IMR-90 (cell line): Measurements from ENCODE around the gene SNAPC4. TPM values are rescaled to one million over a fixed set of nuclear protein-coding genes. Genes with fewer than 3 reads are reported as not detected.

Experiments
- ATAC-seq: fragments of 200-7000 bp; cut with Tn5 transposase; 2 replicates; pipeline ENCODE4 v1.9.1; 2020; ENCODE audit warnings: low read depth, mild to moderate bottlenecking, moderate library complexity
- BruUV-seq: library from RNA; stranded (reverse); fragments of 400-500 nt; replicated peaks from 2 replicates; lab custom pipeline; 2021; lab: Mats Ljungman, UMichigan
- CTCF ChIA-PET: fragments of 300-600 bp; formaldehyde crosslinking; extraction: SDS; loops from one replicate; lab custom pipeline; 2021; ENCODE audit warnings: antibody characterized with exemption; lab: Yijun Ruan, JAX
- POLR2A ChIA-PET: fragments of 300-600 bp; sonication (Branson Sonifier 250); formaldehyde crosslinking; loops from one replicate; lab custom pipeline; 2022; ENCODE audit warnings: antibody characterized with exemption; ENCODE audit not compliant: unreplicated experiment; lab: Charles Lee
- DNase-seq: peaks from one replicate; pipeline ENCODE4 v3.0.0; 2013
- H2AFZ ChIP-seq: replicated peaks from 2 replicates; pipeline ENCODE3; 2013; ENCODE audit warnings: low read length, mild to moderate bottlenecking; ENCODE audit not compliant: poor library complexity
- H2AK5ac ChIP-seq: 2 replicates; pipeline ENCODE4 v1.6.1; 2013; ENCODE audit warnings: low read depth, low read length, inconsistent platforms
- H2AK9ac ChIP-seq: replicated peaks from 2 replicates; pipeline ENCODE3; 2013; ENCODE audit warnings: mild to moderate bottlenecking, low read depth, low read length, moderate library complexity; ENCODE audit not compliant: poor library complexity
- H2BK120ac ChIP-seq: 2 replicates; pipeline ENCODE4 v1.6.1; 2013; ENCODE audit warnings: low read depth, low read length, inconsistent platforms
- H2BK15ac ChIP-seq: 3 replicates; pipeline ENCODE4 v1.6.1; 2013; ENCODE audit warnings: low read depth, low read length, inconsistent platforms
- H2BK20ac ChIP-seq: 2 replicates; pipeline ENCODE4 v1.6.1; 2013; ENCODE audit warnings: low read depth, mild to moderate bottlenecking, inconsistent platforms, low read length, moderate library complexity
- H2BK5ac ChIP-seq: 2 replicates; pipeline ENCODE4 v1.6.1; 2013; ENCODE audit warnings: mild to moderate bottlenecking, low read depth, low read length, inconsistent platforms; ENCODE audit not compliant: poor library complexity, severe bottlenecking
- H3K14ac ChIP-seq: replicated peaks from 2 replicates; pipeline ENCODE4 v1.6.1; 2013; ENCODE audit warnings: low read depth, low read length, inconsistent platforms
- H3K18ac ChIP-seq: 2 replicates; pipeline ENCODE4 v1.6.1; 2013; ENCODE audit warnings: low read depth, low read length, control low read depth
- H3K23ac ChIP-seq: 2 replicates; pipeline ENCODE4 v1.6.1; 2013; ENCODE audit warnings: low read depth, low read length, inconsistent platforms
- H3K27ac ChIP-seq: 2 replicates; pipeline ENCODE4 v1.5.1; 2013; ENCODE audit warnings: mild to moderate bottlenecking, control low read depth, low read length; ENCODE audit not compliant: insufficient read depth
- H3K27me3 ChIP-seq: 2 replicates; pipeline ENCODE4 v1.6.1; 2013; ENCODE audit warnings: low read length; ENCODE audit not compliant: control insufficient read depth, insufficient read depth
- H3K36me3 ChIP-seq: 2 replicates; pipeline ENCODE4 v1.6.1; 2013; ENCODE audit warnings: low read length, mixed read lengths; ENCODE audit not compliant: control insufficient read depth, insufficient read depth
- H3K4ac ChIP-seq: 2 replicates; pipeline ENCODE4 v1.6.1; 2013; ENCODE audit warnings: low read depth, low read length, inconsistent platforms
- H3K4me1 ChIP-seq: 2 replicates; pipeline ENCODE4 v1.6.1; 2013; ENCODE audit warnings: low read length, mixed read lengths; ENCODE audit not compliant: control insufficient read depth, insufficient read depth
- H3K4me2 ChIP-seq: 2 replicates; pipeline ENCODE4 v1.6.1; 2013; ENCODE audit warnings: low read depth, mild to moderate bottlenecking, control low read depth, low read length, moderate library complexity
- H3K4me3 ChIP-seq: 2 replicates; pipeline ENCODE4 v1.5.1; 2013; ENCODE audit warnings: low read depth, mild to moderate bottlenecking, control low read depth, low read length, moderate library complexity; ENCODE audit not compliant: insufficient read depth
- H3K56ac ChIP-seq: 2 replicates; pipeline ENCODE4 v1.6.1; 2013; ENCODE audit warnings: low read length, inconsistent platforms; ENCODE audit not compliant: insufficient read depth; ENCODE audit errors: extremely low read depth
- H3K79me1 ChIP-seq, 2 experiments: 2 replicates each; pipeline ENCODE4 v1.6.1; 2013; ENCODE audit warnings: low read length in 2 of 2, inconsistent platforms in 1 of 2, low read depth in 1 of 2
- H3K9ac ChIP-seq: 2 replicates; pipeline ENCODE4 v1.6.1; 2013; ENCODE audit warnings: low read depth, low read length, control low read depth
- H3K9me1 ChIP-seq: 2 replicates; pipeline ENCODE4 v1.6.1; 2013; ENCODE audit warnings: low read length, inconsistent platforms; ENCODE audit not compliant: insufficient read depth
- H3K9me3 ChIP-seq: 2 replicates; pipeline ENCODE4 v1.6.1; 2013; ENCODE audit warnings: low read length; ENCODE audit not compliant: control insufficient read depth, insufficient read depth
- H4K20me1 ChIP-seq: 2 replicates; pipeline ENCODE4 v1.6.1; 2013; ENCODE audit warnings: low read length, inconsistent platforms; ENCODE audit not compliant: insufficient read depth
- H4K5ac ChIP-seq: 2 replicates; pipeline ENCODE4 v1.6.1; 2013; ENCODE audit warnings: mild to moderate bottlenecking, low read depth, low read length, control low read depth
- H4K8ac ChIP-seq, 2 experiments: 2 replicates each; pipeline ENCODE4 v1.6.1; 2013; ENCODE audit warnings: low read depth in 2 of 2, low read length in 2 of 2, control low read depth in 1 of 2, inconsistent platforms in 1 of 2
- H4K91ac ChIP-seq: 2 replicates; pipeline ENCODE4 v1.6.1; 2013; ENCODE audit warnings: low read depth, low read length, inconsistent platforms; ENCODE audit not compliant: insufficient read depth
- BHLHE40 ChIP-seq: fragments of 150-350 bp; IDR thresholded peaks from 2 replicates; pipeline ENCODE4 v1.6.1; 2016; ENCODE audit warnings: mild to moderate bottlenecking, low read depth, low read length
- CEBPB ChIP-seq: IDR thresholded peaks from 2 replicates; pipeline ENCODE4 v1.6.1; 2012; ENCODE audit warnings: low read depth, low read length, improper control_type of control experiment
- CHD1 ChIP-seq: IDR thresholded peaks from 2 replicates; pipeline ENCODE4 v1.6.1; 2012; ENCODE audit warnings: low read depth, low read length, improper control_type of control experiment
- CTCF ChIP-seq: conservative IDR thresholded peaks from 2 replicates; pipeline ENCODE4 v1.5.1; 2012; ENCODE audit warnings: mild to moderate bottlenecking, low read depth, low read length, improper control_type of control experiment
- ELK1 ChIP-seq: fragments of 150-350 bp; IDR thresholded peaks from 2 replicates; pipeline ENCODE4 v1.6.1; 2016; ENCODE audit warnings: low read depth, mild to moderate bottlenecking, low read length, moderate library complexity, borderline replicate concordance
- FOS ChIP-seq: fragments of 150-350 bp; IDR thresholded peaks from 2 replicates; pipeline ENCODE4 v1.6.1; 2016; ENCODE audit warnings: low read depth, low read length
- MAFK ChIP-seq: IDR thresholded peaks from 2 replicates; pipeline ENCODE4 v1.6.1; 2012; ENCODE audit warnings: low read depth, low read length, improper control_type of control experiment
- MXI1 ChIP-seq: IDR thresholded peaks from 2 replicates; pipeline ENCODE4 v1.6.1; 2012; ENCODE audit warnings: low read depth, mild to moderate bottlenecking, low read length, moderate library complexity, borderline replicate concordance
- POLR2A ChIP-seq: IDR thresholded peaks from 2 replicates; pipeline ENCODE4 v1.6.1; 2012; ENCODE audit warnings: mild to moderate bottlenecking, low read depth, low read length
- RAD21 ChIP-seq: IDR thresholded peaks from 2 replicates; pipeline ENCODE4 v1.6.1; 2012; ENCODE audit warnings: low read length, improper control_type of control experiment
- RCOR1 ChIP-seq: IDR thresholded peaks from 2 replicates; pipeline ENCODE4 v1.6.1; 2012; ENCODE audit warnings: mild to moderate bottlenecking, low read length, improper control_type of control experiment; ENCODE audit not compliant: insufficient replicate concordance
- RFX5 ChIP-seq: IDR thresholded peaks from 2 replicates; pipeline ENCODE4 v1.8.0; 2012; ENCODE audit warnings: low read depth, mild to moderate bottlenecking, low read length, moderate library complexity
- USF2 ChIP-seq: fragments of 150-350 bp; IDR thresholded peaks from 2 replicates; pipeline ENCODE4 v1.6.1; 2017; ENCODE audit warnings: mild to moderate bottlenecking, antibody characterized with exemption, low read length, low read depth
- WGBS, 2 experiments: methylation state at CpG; one replicate each; pipeline versions ENCODE4 v1.1.5 to v1.1.7; 2013; ENCODE audit warnings: missing lambda C conversion rate in 2 of 2; ENCODE audit not compliant: insufficient read length in 1 of 2; ENCODE audit errors: extremely low coverage in 2 of 2; 5-methylcytosine and 5-hydroxymethylcytosine counted together
- dilution Hi-C: fragments of 300-500 bp; cut with HindIII; formaldehyde crosslinking; loops from one replicate; pipeline ENCODE4 v1.14.3; 2018; ENCODE audit warnings: low sequenced_read_pairs; ENCODE audit not compliant: unreplicated experiment
- in situ Hi-C: fragments of 300-500 bp; cut with MboI; formaldehyde crosslinking; loops from 3 replicates; pipeline ENCODE4 v1.14.3; 2019; ENCODE audit warnings: low sequenced_read_pairs, inconsistent platforms, mixed read lengths
- intact Hi-C: fragments of 100-400 bp; cut with micrococcal nuclease; formaldehyde crosslinking; loops from 2 replicates; pipeline ENCODE4 v1.10.0; 2022
- polyA plus RNA-seq, 3 experiments: library from polyadenylated mRNA; depleted of rRNA; stranded (reverse); fragments of >200 nt; gene quantifications; 2 replicates each; pipeline ENCODE4 v1.2.3, GENCODE V29; 2012; ENCODE audit warnings: low replicate concordance in 1 of 3
- total RNA-seq: library from RNA; depleted of rRNA; stranded (reverse); fragments of >200 nt; gene quantifications from 2 replicates; pipeline ENCODE4 v1.2.3, GENCODE V29; 2012

The SNAPC4 gene
- total and polyA plus RNA-seq, 2 of the 4 experiments (the other 2 are of a cell fraction), result 2.5 to 6.5 TPM

GRCh38 chr9:136353757-136354488 is 46.0 kb downstream of the SNAPC4 start (continued):
- no peak for TF ChIP-seq MXI1

GRCh38 chr9:136353088-136353487 is 46.9 kb downstream of the SNAPC4 start:
- Histone ChIP-seq H3K4ac (no peak overlapping the region), H3K27ac (no peak overlapping the region), H3K9me3 (no peaks in the 10 kb centered on the region), H3K27me3 (no peaks in the 10 kb centered on the region), H2AK9ac (peak overlapping the region; percentile 70), H2BK20ac (no peak overlapping the region), H2AFZ (no peak overlapping the region), H2BK120ac (no peak overlapping the region), H2AK5ac (no peak overlapping the region), H2BK15ac (no peak overlapping the region), H2BK5ac (no peak overlapping the region), H4K5ac (no peak overlapping the region), H3K56ac (no peak overlapping the region), H3K18ac (no peak overlapping the region), H3K4me2 (no peak overlapping the region), H3K79me1 (peaks cover 0 to 45% of the 10 kb centered on the region in 2 experiments; a peak in 2 of 4 replicates), H4K8ac (no peak overlapping the region), H3K4me1 (peaks cover 23% of the 10 kb centered on the region), H4K91ac (no peak overlapping the region), H3K9me1 (peaks cover 3% of the 10 kb centered on the region; the same call in 1 of the 2 replicates), H3K9ac (no peak overlapping the region), H3K36me3 (peaks cover 72% of the 10 kb centered on the region), H3K14ac (no peak overlapping the region), H3K23ac (no peak overlapping the region), H3K4me3 (no peak overlapping the region), H4K20me1 (peaks cover 34% of the 10 kb centered on the region)
- CTCF ChIA-PET, result no interaction called here
- no peak for ATAC-seq
- no peak for DNase-seq
- 92% methylated on average over 8 of the region's 11 CpGs; no CpG with 5 or more reads in 1 of the 2 experiments for WGBS, 2 experiments
- intact Hi-C loops (no loop called here), in situ Hi-C loops (no loop called here), dilution Hi-C loops (no loop called here)
- BruUV-seq, result no TSS peak
- POLR2A ChIA-PET, result no interaction called here
- TF ChIP-seq USF2 (no peak), RFX5 (no peak), BHLHE40 (no peak), CEBPB (no peak), CTCF (no peak), ELK1 (no peak), RAD21 (no peak), MXI1 (no peak), CHD1 (no peak), FOS (no peak), POLR2A (no peak), RCOR1 (no peak), MAFK (no peak)
